HepG2 (cell line): ENCODE results near the gene ETFDH. TPM values are rescaled to one million over a fixed set of nuclear protein-coding genes. Genes with fewer than 3 reads are reported as not detected.
A peak's percentile ranks its signal among the peaks of the same experiment; 100 is the strongest.

Experiments
- BCL6 ChIP-seq: IDR thresholded peaks from 2 replicates; pipeline ENCODE4 v1.6.1; 2016; ENCODE audit warnings: missing genetic modification reagents, missing compliant biosample characterization
- BRD4 ChIP-seq: sonication (generic); formaldehyde crosslinking; IDR thresholded peaks from 2 replicates; pipeline ENCODE4 v1.4.0; 2020; ENCODE audit warnings: missing genetic modification reagents
- CEBPZ ChIP-seq: IDR thresholded peaks from 2 replicates; pipeline ENCODE4 v1.6.1; 2012; ENCODE audit warnings: low read length, improper control_type of control experiment
- GATAD1 ChIP-seq: IDR thresholded peaks from 2 replicates; pipeline ENCODE4 v1.6.1; 2016; ENCODE audit warnings: missing genetic modification reagents, missing compliant biosample characterization
- PRDM15 ChIP-seq: sonication (generic); formaldehyde crosslinking; IDR thresholded peaks from 2 replicates; pipeline ENCODE4 v1.4.0; 2020; ENCODE audit warnings: missing genetic modification reagents
- SAFB2 ChIP-seq: sonication (generic); formaldehyde crosslinking; IDR thresholded peaks from 2 replicates; pipeline ENCODE4 v1.5.1; 2020; ENCODE audit warnings: missing genetic modification reagents, low read depth, mild to moderate bottlenecking, borderline replicate concordance
- STAG1 ChIP-seq: sonication (generic); formaldehyde crosslinking; IDR thresholded peaks from 2 replicates; pipeline ENCODE4 v1.4.0; 2020; ENCODE audit warnings: missing genetic modification reagents
- TBX2 ChIP-seq: sonication (generic); formaldehyde crosslinking; IDR thresholded peaks from 2 replicates; pipeline ENCODE4 v1.5.0; 2020; ENCODE audit warnings: missing genetic modification reagents, mild to moderate bottlenecking, borderline replicate concordance
- TGIF2 ChIP-seq: IDR thresholded peaks from 2 replicates; pipeline ENCODE4 v1.6.1; 2016; ENCODE audit warnings: control low read depth, missing compliant biosample characterization
- UBTF ChIP-seq: sonication (generic); formaldehyde crosslinking; IDR thresholded peaks from 2 replicates; pipeline ENCODE4 v1.4.0; 2020; ENCODE audit warnings: mild to moderate bottlenecking, missing genetic modification reagents
- ZBTB49 ChIP-seq: sonication (generic); formaldehyde crosslinking; IDR thresholded peaks from 2 replicates; pipeline ENCODE4 v1.4.0; 2020; ENCODE audit warnings: missing genetic modification reagents, borderline replicate concordance
- ZNF274 ChIP-seq: sonication (generic); formaldehyde crosslinking; IDR thresholded peaks from 2 replicates; pipeline ENCODE4 v1.5.1; 2020; ENCODE audit warnings: mild to moderate bottlenecking, missing genetic modification reagents
- ZNF597 ChIP-seq: sonication (generic); formaldehyde crosslinking; IDR thresholded peaks from 2 replicates; pipeline ENCODE4 v1.5.0; 2020; ENCODE audit warnings: missing genetic modification reagents
- ZNF652 ChIP-seq: IDR thresholded peaks from 2 replicates; pipeline ENCODE4 v1.6.1; 2016; ENCODE audit warnings: low read depth, borderline replicate concordance
- polyA plus RNA-seq, 8 experiments: library from polyadenylated mRNA; depleted of rRNA in 3 of 8; stranded (reverse) in 7 of 8; unstranded in 1 of 8; fragments of >200 nt; fragmentation: Illumina TruSeq in 4 of 8; extraction: Trizol in 4 of 8; gene quantifications; 2 replicates each; pipeline versions ENCODE4 v1.2.1 to v1.2.3, GENCODE V29; 2011 to 2016; ENCODE audit warnings: low read depth in 4 of 8, missing spikeins in 1 of 8, mixed read lengths in 1 of 8; ENCODE audit not compliant: insufficient read depth in 1 of 8
- total RNA-seq, 5 experiments: library from RNA; depleted of rRNA; stranded (reverse); fragments of >200 nt; fragmentation: Illumina TruSeq; extraction: Trizol; gene quantifications; 2 replicates each; pipeline ENCODE4 v1.2.3, GENCODE V29; 2016; ENCODE audit warnings: low read depth in 1 of 5

The ETFDH gene
- total and polyA plus RNA-seq, 2 of the 13 experiments (the other 11 are each of a cell fraction or from before 2014, with no cell fraction given): 14.7 to 17.8 TPM

- peak; percentile 77 for TF ChIP-seq UBTF (CRISPR knock-in tag)
- TF ChIP-seq BCL6: peak; percentile 60; the same call in 1 of the 2 replicates
- TF ChIP-seq CEBPZ: no peak
- TF ChIP-seq BRD4 (CRISPR knock-in tag): peak; percentile 80; the same call in 1 of the 2 replicates
- TF ChIP-seq ZNF652 (CRISPR knock-in tag): 0 out of 2 replicates have a peak, but pooled peaks have one; percentile 16
- TF ChIP-seq STAG1 (CRISPR knock-in tag): peak; percentile 19
- 0 out of 2 replicates have a peak, but pooled peaks have one; percentile 41 for TF ChIP-seq PRDM15 (CRISPR knock-in tag)
- TF ChIP-seq ZNF597: no peak
- peak; percentile 39; the same call in 1 of the 2 replicates for TF ChIP-seq ZNF274 (CRISPR knock-in tag)
- peak; percentile 79 for TF ChIP-seq TGIF2 (CRISPR knock-in tag)
- TF ChIP-seq TBX2 (CRISPR knock-in tag): peak; percentile 82
- 0 out of 2 replicates have a peak, but pooled peaks have one; percentile 46 for TF ChIP-seq SAFB2
- TF ChIP-seq GATAD1 (CRISPR knock-in tag): peak; percentile 92
- no peak for TF ChIP-seq ZBTB49
Observed at GRCh38 chr4:158722917-158723793, 51.1 kb downstream of the ETFDH start, which contains the start of gene PPID (continued).
